Loucy (cell line): ENCODE data around the gene IL6R.
A peak's percentile ranks its signal among the peaks of the same experiment; 100 is the strongest.

ENCODE experiments used
- H2AFZ ChIP-seq: fragments of 200-600 bp; sonication (generic); 2 replicates; pipeline ENCODE4 v1.6.0; 2016; ENCODE audit warnings: antibody characterized with exemption, mild to moderate bottlenecking, low read length, moderate library complexity
- H3F3A ChIP-seq: fragments of 200-600 bp; 2 replicates; pipeline ENCODE4 v1.6.0; 2016; ENCODE audit warnings: antibody characterized with exemption, low read depth, mild to moderate bottlenecking
- H3K27me3 ChIP-seq: fragments of 200-600 bp; sonication (generic); 2 replicates; pipeline ENCODE4 v1.6.1; 2014; ENCODE audit warnings: low read length, mild to moderate bottlenecking; ENCODE audit not compliant: insufficient read depth, poor library complexity, severe bottlenecking
- H3K36me3 ChIP-seq: fragments of 200-600 bp; sonication (generic); 2 replicates; pipeline ENCODE4 v1.6.1; 2016; ENCODE audit warnings: low read length; ENCODE audit not compliant: insufficient read depth
- H3K4me1 ChIP-seq: fragments of 200-600 bp; sonication (generic); 2 replicates; pipeline ENCODE4 v1.5.1; 2014; ENCODE audit warnings: low read length, mild to moderate bottlenecking; ENCODE audit not compliant: insufficient read depth, poor library complexity, severe bottlenecking
- H3K4me2 ChIP-seq: fragments of 200-600 bp; sonication (generic); 2 replicates; pipeline ENCODE4 v1.6.0; 2014; ENCODE audit warnings: antibody characterized with exemption, low read length, low read depth, mild to moderate bottlenecking; ENCODE audit not compliant: poor library complexity, severe bottlenecking
- H3K4me3 ChIP-seq: fragments of 200-600 bp; sonication (generic); 2 replicates; pipeline ENCODE4 v1.5.1; 2014; ENCODE audit warnings: low read length, mild to moderate bottlenecking, mixed read lengths; ENCODE audit not compliant: poor library complexity, severe bottlenecking
- H3K79me2 ChIP-seq: fragments of 200-600 bp; sonication (generic); 2 replicates; pipeline ENCODE4 v1.6.1; 2014; ENCODE audit warnings: low read length; ENCODE audit not compliant: insufficient read depth
- H3K9ac ChIP-seq: fragments of 200-600 bp; sonication (generic); 2 replicates; pipeline ENCODE4 v1.6.0; 2014; ENCODE audit warnings: mild to moderate bottlenecking, low read depth, low read length, moderate library complexity; ENCODE audit not compliant: poor library complexity, severe bottlenecking
- H3K9me2 ChIP-seq: fragments of 200-600 bp; sonication (generic); replicated peaks from 2 replicates; pipeline ENCODE4 v1.6.1; 2016; ENCODE audit warnings: low read depth, low read length, mixed read lengths
- H3K9me3 ChIP-seq: fragments of 200-600 bp; sonication (generic); 2 replicates; pipeline ENCODE4 v1.6.1; 2014; ENCODE audit warnings: mild to moderate bottlenecking, antibody characterized with exemption, low read length, low read depth; ENCODE audit not compliant: insufficient read depth
- H4K20me1 ChIP-seq: fragments of 200-600 bp; sonication (generic); 2 replicates; pipeline ENCODE4 v1.6.0; 2014; ENCODE audit warnings: antibody characterized with exemption, low read length, mild to moderate bottlenecking; ENCODE audit not compliant: insufficient read depth, poor library complexity, severe bottlenecking
- CTCF ChIP-seq: fragments of 200-600 bp; sonication (generic); conservative IDR thresholded peaks from 2 replicates; pipeline ENCODE4 v1.5.1; 2014; ENCODE audit warnings: mild to moderate bottlenecking, antibody characterized with exemption, low read length
- EZH2phosphoT487 ChIP-seq: fragments of 200-600 bp; IDR thresholded peaks from 2 replicates; pipeline ENCODE4 v1.6.1; 2018; ENCODE audit warnings: antibody characterized with exemption, mild to moderate bottlenecking, moderate library complexity, borderline replicate concordance

IL6R gene

DNA sequence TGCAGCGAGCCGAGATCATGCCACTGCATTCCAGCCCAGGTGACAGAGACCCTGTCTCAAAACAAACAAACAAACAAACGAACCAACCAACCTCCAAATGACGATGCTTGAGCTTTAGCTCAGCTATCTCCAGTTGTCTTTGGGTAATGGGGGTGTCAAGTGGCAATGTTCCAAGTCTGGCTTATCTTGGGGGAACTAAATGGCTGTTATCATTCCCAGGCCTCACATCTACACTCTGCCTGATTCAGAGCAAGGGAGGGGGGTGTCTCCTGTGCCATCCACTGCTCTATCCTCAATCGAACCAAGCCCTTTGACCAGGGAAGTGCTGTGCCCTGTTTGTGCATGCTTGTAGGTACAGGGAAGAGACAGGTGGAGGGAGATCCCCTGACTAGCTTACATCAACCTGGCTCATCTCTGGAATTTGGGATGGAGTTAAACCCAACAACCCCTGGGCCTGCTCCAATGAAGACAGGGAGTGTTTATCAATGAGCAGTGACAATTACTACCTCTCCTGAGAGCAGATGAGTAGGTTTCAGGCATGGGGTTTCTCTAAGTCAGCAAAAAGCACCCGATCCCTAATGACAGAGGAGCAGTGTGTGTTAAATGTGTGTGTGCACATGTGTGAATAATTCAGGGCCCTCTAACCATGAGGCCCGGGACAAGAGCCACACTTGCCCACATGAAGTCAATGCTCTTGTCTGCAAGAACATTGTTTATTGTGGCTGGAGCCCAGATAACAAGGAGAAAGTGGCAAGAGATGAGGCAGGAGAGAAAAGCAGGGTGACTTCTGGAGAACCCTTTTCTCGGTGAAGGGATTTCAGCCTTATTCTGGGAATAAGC, 20.3 kb upstream of the IL6R start:
- no peak overlapping the region; the same call in none of the 2 replicates for H2AFZ ChIP-seq

DNA sequence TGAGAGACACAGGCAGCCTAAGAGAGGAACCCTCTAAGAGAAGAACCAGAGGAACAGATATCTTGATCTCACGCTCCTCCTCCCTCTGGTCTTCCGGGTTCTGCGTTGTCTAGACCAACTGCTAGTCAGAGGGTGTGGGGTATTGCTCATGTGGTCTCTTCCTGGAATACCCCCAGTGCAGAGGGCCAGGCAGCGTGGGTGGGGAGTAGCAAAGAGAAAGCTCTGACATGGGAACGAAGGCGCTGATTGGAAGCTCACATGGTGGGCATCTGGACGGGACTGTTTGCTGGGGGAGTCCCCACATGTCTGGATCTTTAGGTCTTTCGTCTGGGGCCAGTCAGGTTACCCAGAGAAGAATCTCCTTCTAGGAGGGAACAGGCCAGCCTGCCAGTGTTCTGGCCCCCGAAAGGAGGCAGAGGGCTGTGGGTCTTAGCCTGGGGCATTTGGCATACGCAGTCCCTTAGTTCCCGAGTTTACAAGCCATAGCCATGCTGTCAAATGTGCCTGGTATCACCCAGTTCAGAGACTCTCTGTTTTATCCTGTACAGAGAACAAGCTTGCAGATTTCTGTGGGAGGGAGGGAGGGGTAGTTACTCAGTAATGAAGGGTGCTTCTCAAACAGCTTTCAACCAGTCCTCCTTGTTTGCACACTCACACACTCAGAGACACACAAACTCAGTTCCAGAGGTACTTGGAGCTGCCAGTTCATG, 18.3 kb upstream of the IL6R start:
- H3F3A ChIP-seq, result no peaks in the 10 kb centered on the region

More for the DNA sequence above, 20.3 kb upstream of the IL6R start:
- Histone ChIP-seq H3F3A (no peaks in the 10 kb centered on the region), H3K9me3 (no peaks in the 10 kb centered on the region), H3K79me2 (no peaks in the 10 kb centered on the region), H3K27me3 (no peaks in the 10 kb centered on the region), H3K9me2 (no peaks in the 10 kb centered on the region), H3K4me3 (no peak overlapping the region), H3K9ac (no peak overlapping the region), H4K20me1 (no peaks in the 10 kb centered on the region), H3K4me2 (no peak overlapping the region), H3K36me3 (no peaks in the 10 kb centered on the region), H3K4me1 (peaks cover 5% of the 10 kb centered on the region)
- TF ChIP-seq CTCF (no peak), EZH2phosphoT487 (no peak)

More for the DNA sequence above, 18.3 kb upstream of the IL6R start:
- H3K27me3 ChIP-seq, result no peaks in the 10 kb centered on the region
- no peaks in the 10 kb centered on the region for H3K9me2 ChIP-seq
- no peaks in the 10 kb centered on the region for H4K20me1 ChIP-seq
- no peaks in the 10 kb centered on the region for H3K36me3 ChIP-seq
- H3K9ac ChIP-seq, result no peak overlapping the region
- H3K79me2 ChIP-seq, result no peaks in the 10 kb centered on the region
- TF ChIP-seq EZH2phosphoT487 (no peak), CTCF (no peak)
- no peaks in the 10 kb centered on the region for H3K9me3 ChIP-seq
- H3K4me2 ChIP-seq, result no peak overlapping the region
- H2AFZ ChIP-seq, result 0 out of 2 replicates have a peak overlapping the region, but pooled peaks have one; percentile 27
- no peak overlapping the region for H3K4me3 ChIP-seq
- H3K4me1 ChIP-seq, result peaks cover 5% of the 10 kb centered on the region
